HG03103 (cell line): ENCODE measurements around the gene RBM8A.

Experiments used
- ATAC-seq: cut with Tn5 transposase; IDR thresholded peaks from one replicate; pipeline ENCODE4 v1.9.1; 2021; ENCODE audit warnings: low read depth; ENCODE audit not compliant: unreplicated experiment

The RBM8A gene

GRCh38 chr1:145927063-145927886 is at the start of gene RBM8A:
RBM8A (minus strand) TSS chr1:145927484; CDS start chr1:145927426, 58 bp downstream.
- ATAC-seq, result peak; percentile 92

GRCh38 chr1:145977016-145977415 is 49.7 kb upstream of the RBM8A start:
- ATAC-seq, result no peak

GRCh38 chr1:145975216-145975615 is 47.9 kb upstream of the RBM8A start:
- ATAC-seq, result no peak

- no peak for ATAC-seq
These were observed 47.4 kb upstream of the RBM8A start for GRCh38 chr1:145974721-145975120.

GRCh38 chr1:145972580-145972979 is 45.3 kb upstream of the RBM8A start:
- ATAC-seq, result no peak

- ATAC-seq, result no peak
These were observed 40.0 kb upstream of the RBM8A start for GRCh38 chr1:145967288-145967687.

GRCh38 chr1:145965119-145965744 is 37.9 kb upstream of the RBM8A start:
- no peak for ATAC-seq

- ATAC-seq, result peak; percentile 80
These were observed 37.2 kb upstream of the RBM8A start, which contains the start of the genes ANKRD34A and POLR3GL for GRCh38 chr1:145964328-145965118. ANKRD34A (minus strand) TSS chr1:145964575; CDS start chr1:145961759, 2,816 bp downstream. POLR3GL (plus strand) TSS chr1:145964690; CDS start chr1:145974866, 10,176 bp downstream.

GRCh38 chr1:145963265-145964019 is 36.2 kb upstream of the RBM8A start:
- no peak for ATAC-seq

- ATAC-seq, result no peak
These were observed 35.1 kb upstream of the RBM8A start for GRCh38 chr1:145962157-145963102.

- no peak for ATAC-seq
These were observed 34.3 kb upstream of the RBM8A start for GRCh38 chr1:145961425-145962156.

- no peak for ATAC-seq
These were observed 33.8 kb upstream of the RBM8A start for GRCh38 chr1:145961109-145961424.

- ATAC-seq, result no peak
These were observed 33.3 kb upstream of the RBM8A start for GRCh38 chr1:145960468-145961108.

GRCh38 chr1:145959957-145960467 is 32.7 kb upstream of the RBM8A start:
- ATAC-seq, result no peak

- ATAC-seq, result no peak
These were observed 32.0 kb upstream of the RBM8A start for GRCh38 chr1:145959333-145959732.

- no peak for ATAC-seq
These were observed 31.4 kb upstream of the RBM8A start for GRCh38 chr1:145958734-145959133.

GRCh38 chr1:145957443-145958319 is 30.4 kb upstream of the RBM8A start, which contains the start of gene LIX1L:
LIX1L (minus strand) TSS chr1:145958017; CDS start chr1:145957927, 90 bp downstream.
- ATAC-seq, result peak; percentile 75
